Mucosa of stomach (tissue), 1 donor: ENCODE results near the gene PARM1.

Experiments
- H3K27me3 ChIP-seq: one replicate; pipeline ENCODE4 v1.7.0; 2013; ENCODE audit warnings: mild to moderate bottlenecking, low read length; ENCODE audit not compliant: control insufficient read depth, insufficient read depth
- H3K36me3 ChIP-seq: one replicate; pipeline ENCODE4 v1.7.0; 2013; ENCODE audit warnings: low read length; ENCODE audit not compliant: control insufficient read depth, insufficient read depth
- H3K4me1 ChIP-seq: one replicate; pipeline ENCODE4 v1.7.0; 2013; ENCODE audit warnings: mild to moderate bottlenecking, low read length; ENCODE audit not compliant: control insufficient read depth, insufficient read depth
- H3K4me3 ChIP-seq: one replicate; pipeline ENCODE4 v1.7.0; 2013; ENCODE audit warnings: low read length
- H3K9ac ChIP-seq: one replicate; pipeline ENCODE4 v1.7.0; 2013; ENCODE audit warnings: mild to moderate bottlenecking, low read length, moderate library complexity
- H3K9me3 ChIP-seq: one replicate; pipeline ENCODE4 v1.7.0; 2013; ENCODE audit warnings: mild to moderate bottlenecking, low read length, moderate library complexity; ENCODE audit not compliant: control insufficient read depth
- donor health status: Pancreatic carcinoma.

PARM1 gene

GRCh38 chr4:75025431-75025830, 92.5 kb downstream of the PARM1 start:
- Histone ChIP-seq H3K9me3 (no peaks in the 10 kb centered on the region), H3K4me3 (no peak overlapping the region), H3K27me3 (no peaks in the 10 kb centered on the region), H3K9ac (no peak overlapping the region), H3K36me3 (no peaks in the 10 kb centered on the region), H3K4me1 (peaks cover 21% of the 10 kb centered on the region)

- H3K9me3 ChIP-seq: no peaks in the 10 kb centered on the region
- no peak overlapping the region for H3K9ac ChIP-seq
- H3K4me1 ChIP-seq: peaks cover 25% of the 10 kb centered on the region
- no peaks in the 10 kb centered on the region for H3K36me3 ChIP-seq
- H3K4me3 ChIP-seq: no peak overlapping the region
- no peaks in the 10 kb centered on the region for H3K27me3 ChIP-seq
These were observed 95.4 kb downstream of the PARM1 start for GRCh38 chr4:75028196-75028854.

- Histone ChIP-seq H3K9ac (no peak overlapping the region), H3K4me1 (peaks cover 13% of the 10 kb centered on the region)
These were observed 97.1 kb downstream of the PARM1 start for GRCh38 chr4:75030028-75030427.

GRCh38 chr4:75030649-75031235, 97.8 kb downstream of the PARM1 start:
- peaks cover 6% of the 10 kb centered on the region for H3K4me1 ChIP-seq
- no peak overlapping the region for H3K9ac ChIP-seq
- no peaks in the 10 kb centered on the region for H3K27me3 ChIP-seq
- H3K9me3 ChIP-seq: no peaks in the 10 kb centered on the region
- H3K36me3 ChIP-seq: no peaks in the 10 kb centered on the region
- H3K4me3 ChIP-seq: no peak overlapping the region

More at GRCh38 chr4:75030028-75030427, 97.1 kb downstream of the PARM1 start:
- no peak overlapping the region for H3K4me3 ChIP-seq
- H3K36me3 ChIP-seq: no peaks in the 10 kb centered on the region
- no peaks in the 10 kb centered on the region for H3K9me3 ChIP-seq
- H3K27me3 ChIP-seq: no peaks in the 10 kb centered on the region

GRCh38 chr4:75031775-75032174, 98.9 kb downstream of the PARM1 start:
- no peaks in the 10 kb centered on the region for H3K9me3 ChIP-seq
- H3K36me3 ChIP-seq: no peaks in the 10 kb centered on the region
- H3K27me3 ChIP-seq: no peaks in the 10 kb centered on the region
- H3K9ac ChIP-seq: no peak overlapping the region
- H3K4me1 ChIP-seq: peaks cover 4% of the 10 kb centered on the region
- H3K4me3 ChIP-seq: no peak overlapping the region

- Histone ChIP-seq H3K4me3 (no peak overlapping the region), H3K27me3 (no peaks in the 10 kb centered on the region), H3K36me3 (no peaks in the 10 kb centered on the region), H3K9ac (no peak overlapping the region), H3K9me3 (no peaks in the 10 kb centered on the region), H3K4me1 (peaks cover 6% of the 10 kb centered on the region)
These were observed 101.6 kb downstream of the PARM1 start for GRCh38 chr4:75034523-75034922.

GRCh38 chr4:75035321-75035720, 102.4 kb downstream of the PARM1 start:
- Histone ChIP-seq H3K9me3 (no peaks in the 10 kb centered on the region), H3K4me3 (no peak overlapping the region), H3K9ac (no peak overlapping the region), H3K27me3 (no peaks in the 10 kb centered on the region), H3K4me1 (peaks cover 12% of the 10 kb centered on the region), H3K36me3 (no peaks in the 10 kb centered on the region)

GRCh38 chr4:75036046-75036830, 103.3 kb downstream of the PARM1 start:
- no peaks in the 10 kb centered on the region for H3K9me3 ChIP-seq
- H3K4me1 ChIP-seq: peaks cover 11% of the 10 kb centered on the region
- no peaks in the 10 kb centered on the region for H3K27me3 ChIP-seq
- H3K4me3 ChIP-seq: no peak overlapping the region
- no peak overlapping the region for H3K9ac ChIP-seq
- no peaks in the 10 kb centered on the region for H3K36me3 ChIP-seq

GRCh38 chr4:75037252-75037651, 104.3 kb downstream of the PARM1 start:
- Histone ChIP-seq H3K9me3 (no peaks in the 10 kb centered on the region), H3K4me1 (peaks cover 11% of the 10 kb centered on the region), H3K4me3 (no peak overlapping the region), H3K27me3 (no peaks in the 10 kb centered on the region), H3K36me3 (no peaks in the 10 kb centered on the region), H3K9ac (no peak overlapping the region)

GRCh38 chr4:75038376-75038775, 105.5 kb downstream of the PARM1 start:
- Histone ChIP-seq H3K4me1 (peaks cover 11% of the 10 kb centered on the region), H3K4me3 (no peak overlapping the region), H3K9me3 (no peaks in the 10 kb centered on the region), H3K9ac (no peak overlapping the region), H3K36me3 (no peaks in the 10 kb centered on the region), H3K27me3 (no peaks in the 10 kb centered on the region)

GRCh38 chr4:75040703-75041102, 107.8 kb downstream of the PARM1 start:
- Histone ChIP-seq H3K4me3 (no peak overlapping the region), H3K27me3 (no peaks in the 10 kb centered on the region), H3K36me3 (no peaks in the 10 kb centered on the region), H3K9me3 (no peaks in the 10 kb centered on the region), H3K9ac (no peak overlapping the region), H3K4me1 (peaks cover 11% of the 10 kb centered on the region)

GRCh38 chr4:75042601-75043208, 109.8 kb downstream of the PARM1 start:
- Histone ChIP-seq H3K4me1 (peaks cover 11% of the 10 kb centered on the region), H3K9ac (no peak overlapping the region), H3K9me3 (no peaks in the 10 kb centered on the region)

More at GRCh38 chr4:75042601-75043208, 109.8 kb downstream of the PARM1 start:
- H3K4me3 ChIP-seq: no peak overlapping the region
- no peaks in the 10 kb centered on the region for H3K36me3 ChIP-seq
- H3K27me3 ChIP-seq: no peaks in the 10 kb centered on the region
